GM10266 (cell line): ENCODE results near the gene SERPINE1.

Source experiments
- DNase-seq: peaks from one replicate; pipeline ENCODE4 v3.0.0; 2012; ENCODE audit errors: extremely low spot score
- TF ChIP-seq, protein P1 (sequence below): IDR thresholded peaks from 2 replicates; pipeline ENCODE4 v1.5.1; 2012; ENCODE audit warnings: mild to moderate bottlenecking, low read depth; ENCODE audit not compliant: control insufficient read depth, insufficient read depth; ENCODE audit errors: missing control alignments

The SERPINE1 gene

DNA sequence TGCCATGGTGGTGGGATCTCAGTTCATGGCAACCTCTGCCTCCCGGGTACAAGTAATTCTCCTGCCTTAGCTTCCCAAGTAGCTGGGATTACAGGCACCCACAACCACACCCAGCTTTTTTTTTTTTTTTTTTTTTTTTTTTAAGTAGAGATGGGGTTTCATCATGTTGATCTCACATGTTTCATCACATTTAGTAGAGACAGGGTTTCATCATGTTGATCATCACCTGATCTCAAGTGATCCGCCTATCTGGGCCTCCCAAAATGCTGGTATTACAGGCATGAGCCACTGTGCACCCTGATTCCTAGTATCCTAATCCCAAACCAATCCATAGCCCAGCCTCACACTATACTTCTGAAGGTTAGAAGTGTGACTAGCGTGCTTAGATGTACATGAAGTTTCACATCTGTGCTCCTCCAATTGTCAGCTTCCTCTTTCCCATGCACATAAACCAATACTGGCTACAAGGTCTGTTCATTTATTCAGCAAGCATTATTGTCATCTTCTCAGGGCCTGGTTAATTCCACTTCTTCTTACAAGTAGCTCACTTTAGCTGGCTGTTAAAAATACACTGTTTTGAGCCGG lies 60.0 kb downstream of the SERPINE1 start:
- TF ChIP-seq, protein P1, sequence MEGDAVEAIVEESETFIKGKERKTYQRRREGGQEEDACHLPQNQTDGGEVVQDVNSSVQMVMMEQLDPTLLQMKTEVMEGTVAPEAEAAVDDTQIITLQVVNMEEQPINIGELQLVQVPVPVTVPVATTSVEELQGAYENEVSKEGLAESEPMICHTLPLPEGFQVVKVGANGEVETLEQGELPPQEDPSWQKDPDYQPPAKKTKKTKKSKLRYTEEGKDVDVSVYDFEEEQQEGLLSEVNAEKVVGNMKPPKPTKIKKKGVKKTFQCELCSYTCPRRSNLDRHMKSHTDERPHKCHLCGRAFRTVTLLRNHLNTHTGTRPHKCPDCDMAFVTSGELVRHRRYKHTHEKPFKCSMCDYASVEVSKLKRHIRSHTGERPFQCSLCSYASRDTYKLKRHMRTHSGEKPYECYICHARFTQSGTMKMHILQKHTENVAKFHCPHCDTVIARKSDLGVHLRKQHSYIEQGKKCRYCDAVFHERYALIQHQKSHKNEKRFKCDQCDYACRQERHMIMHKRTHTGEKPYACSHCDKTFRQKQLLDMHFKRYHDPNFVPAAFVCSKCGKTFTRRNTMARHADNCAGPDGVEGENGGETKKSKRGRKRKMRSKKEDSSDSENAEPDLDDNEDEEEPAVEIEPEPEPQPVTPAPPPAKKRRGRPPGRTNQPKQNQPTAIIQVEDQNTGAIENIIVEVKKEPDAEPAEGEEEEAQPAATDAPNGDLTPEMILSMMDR = no peak
- no peak for DNase-seq
